Muscle layer of colon (tissue), 2 donors: ENCODE measurements around the gene CST8.

Experiments
- H3K27ac ChIP-seq: one replicate; pipeline ENCODE4 v1.7.0; 2013; ENCODE audit warnings: low read depth, mild to moderate bottlenecking, low read length, moderate library complexity
- H3K27me3 ChIP-seq, 2 donors: one replicate each; pipeline ENCODE4 v1.7.0; 2013; ENCODE audit warnings: low read length in 2 of 2, mild to moderate bottlenecking in 2 of 2; ENCODE audit not compliant: insufficient read depth in 2 of 2, control insufficient read depth in 1 of 2
- H3K36me3 ChIP-seq: one replicate; pipeline ENCODE4 v1.7.0; 2013; ENCODE audit warnings: mild to moderate bottlenecking, low read length; ENCODE audit not compliant: insufficient read depth
- H3K4me1 ChIP-seq: one replicate; pipeline ENCODE4 v1.7.0; 2013; ENCODE audit warnings: mild to moderate bottlenecking, low read length; ENCODE audit not compliant: insufficient read depth
- H3K4me3 ChIP-seq, 2 donors: one replicate each; pipeline ENCODE4 v1.7.0; 2013; ENCODE audit warnings: low read length in 2 of 2, low read depth in 1 of 2, mild to moderate bottlenecking in 1 of 2, moderate library complexity in 1 of 2
- H3K9ac ChIP-seq: one replicate; pipeline ENCODE4 v1.7.0; 2013; ENCODE audit warnings: low read length
- H3K9me3 ChIP-seq: one replicate; pipeline ENCODE4 v1.7.0; 2013; ENCODE audit warnings: mild to moderate bottlenecking, low read length
- donor health status: abdominal sarcoma.
- donor health status: Adenocarcinoma of cecum.

The CST8 gene

DNA sequence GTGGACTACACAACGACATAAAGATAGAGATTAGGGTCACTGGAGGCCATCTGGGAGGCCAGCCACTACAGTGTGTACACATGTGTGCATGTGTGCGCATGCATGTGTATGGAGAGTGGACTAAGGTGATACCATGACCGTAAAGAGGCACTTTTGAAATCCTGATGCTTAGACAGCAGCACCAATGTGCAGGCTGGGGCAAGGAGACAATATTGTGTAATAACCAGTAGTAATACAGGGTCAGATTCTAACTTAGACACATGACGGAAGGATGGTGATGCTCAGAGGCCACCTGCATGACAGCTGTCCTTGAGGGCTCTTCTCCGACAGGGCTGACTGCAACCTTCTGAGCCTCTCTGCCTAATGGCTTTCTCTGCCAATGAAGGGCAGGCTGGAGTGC, 51.9 kb downstream of the CST8 start:
- Histone ChIP-seq H3K4me1 (no peaks in the 10 kb centered on the region), H3K27me3 (no peaks in the 10 kb centered on the region)

GRCh38 chr20:23544133-23544532, 53.2 kb downstream of the CST8 start:
- Histone ChIP-seq H3K4me3 (no peak overlapping the region), H3K9ac (no peak overlapping the region), H3K4me1 (no peaks in the 10 kb centered on the region), H3K36me3 (no peaks in the 10 kb centered on the region), H3K9me3 (no peaks in the 10 kb centered on the region), H3K27me3 (no peaks in the 10 kb centered on the region), H3K27ac (no peak overlapping the region)

More for the DNA sequence above, 51.9 kb downstream of the CST8 start:
- H3K9ac ChIP-seq: no peak overlapping the region
- H3K9me3 ChIP-seq: no peaks in the 10 kb centered on the region
- H3K27ac ChIP-seq: no peak overlapping the region
- no peak overlapping the region for H3K4me3 ChIP-seq
- H3K36me3 ChIP-seq: no peaks in the 10 kb centered on the region
